Lower leg skin (tissue), 4 donors: ENCODE data around the gene C9orf50. TPM values are rescaled to one million over a fixed set of nuclear protein-coding genes. Genes with fewer than 3 reads are reported as not detected.

Source experiments
- DNase-seq, 2 donors: peaks; one replicate each; pipeline ENCODE4 v3.0.0-alpha.2; 2019; ENCODE audit warnings: low spot score in 2 of 2
- H3K4me3 ChIP-seq: fragments of 200-600 bp; sonication (generic); 2 replicates; pipeline ENCODE4 v1.5.1; 2017; ENCODE audit warnings: mild to moderate bottlenecking, low read depth; ENCODE audit not compliant: poor library complexity, severe bottlenecking
- POLR2A ChIP-seq, 2 donors: fragments of 450-650 bp; IDR thresholded peaks; one replicate each; pipeline ENCODE4 v1.6.1; 2016 to 2017; ENCODE audit warnings: antibody characterized with exemption in 2 of 2, mild to moderate bottlenecking in 1 of 2, moderate library complexity in 1 of 2
- WGBS, 2 donors: methylation state at CpG; one replicate each; pipeline ENCODE4 v1.1.5; 2018; 5-methylcytosine and 5-hydroxymethylcytosine counted together
- intact Hi-C: fragments of 100-400 bp; cut with DNase I; formaldehyde crosslinking; loops from one replicate; pipeline ENCODE4 v1.15.0; 2023; ENCODE audit warnings: low total_unique reads
- total RNA-seq, 4 donors: library from RNA; depleted of rRNA; stranded (reverse); fragments of >200 nt; gene quantifications; one replicate each; pipeline ENCODE4 v1.1.0, GENCODE V29; 2016
- TF ChIP-seq, protein P1 (sequence below), 3 donors: fragments of 450-650 bp; IDR thresholded peaks; one replicate each; pipeline ENCODE4 v1.5.1; 2016; ENCODE audit warnings: antibody characterized with exemption in 3 of 3, mild to moderate bottlenecking in 3 of 3, moderate library complexity in 2 of 3

Gene C9orf50
- total RNA-seq, 4 donors from 2014 or later, result not detected

GRCh38 chr9:129609486-129610212 is 11.3 kb downstream of the C9orf50 start:
- TF ChIP-seq POLR2A (IDR thresholded peaks at IDR 0.05), result no peak
- TF ChIP-seq, protein P1, sequence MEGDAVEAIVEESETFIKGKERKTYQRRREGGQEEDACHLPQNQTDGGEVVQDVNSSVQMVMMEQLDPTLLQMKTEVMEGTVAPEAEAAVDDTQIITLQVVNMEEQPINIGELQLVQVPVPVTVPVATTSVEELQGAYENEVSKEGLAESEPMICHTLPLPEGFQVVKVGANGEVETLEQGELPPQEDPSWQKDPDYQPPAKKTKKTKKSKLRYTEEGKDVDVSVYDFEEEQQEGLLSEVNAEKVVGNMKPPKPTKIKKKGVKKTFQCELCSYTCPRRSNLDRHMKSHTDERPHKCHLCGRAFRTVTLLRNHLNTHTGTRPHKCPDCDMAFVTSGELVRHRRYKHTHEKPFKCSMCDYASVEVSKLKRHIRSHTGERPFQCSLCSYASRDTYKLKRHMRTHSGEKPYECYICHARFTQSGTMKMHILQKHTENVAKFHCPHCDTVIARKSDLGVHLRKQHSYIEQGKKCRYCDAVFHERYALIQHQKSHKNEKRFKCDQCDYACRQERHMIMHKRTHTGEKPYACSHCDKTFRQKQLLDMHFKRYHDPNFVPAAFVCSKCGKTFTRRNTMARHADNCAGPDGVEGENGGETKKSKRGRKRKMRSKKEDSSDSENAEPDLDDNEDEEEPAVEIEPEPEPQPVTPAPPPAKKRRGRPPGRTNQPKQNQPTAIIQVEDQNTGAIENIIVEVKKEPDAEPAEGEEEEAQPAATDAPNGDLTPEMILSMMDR (IDR thresholded peaks at IDR 0.05), result no peak
- WGBS, 2 donors, result 17 to 22% methylated on average over 21 to 22 of the region's 30 CpGs
- intact Hi-C loops, result loop anchor here (5.0 to 10.0 kb wide), 2 partner anchors 435 to 472 kb away; partner anchors contain the start of gene IER5L
- no peak overlapping the region for H3K4me3 ChIP-seq
- no peak for DNase-seq

- no peak overlapping the region for H3K4me3 ChIP-seq
- intact Hi-C loops, result loop anchor here (10.0 kb wide), 1 partner anchor 434 kb away; the partner anchor contains the start of gene IER5L
- TF ChIP-seq, protein P1 (IDR thresholded peaks at IDR 0.05), result no peak
- no peak for TF ChIP-seq POLR2A (IDR thresholded peaks at IDR 0.05)
- 77 to 86% methylated on average over 25 to 27 of the region's 27 CpGs for WGBS, 2 donors
- DNase-seq, result no peak
Observed at GRCh38 chr9:129608561-129609481, 12.1 kb downstream of the C9orf50 start.

DNA sequence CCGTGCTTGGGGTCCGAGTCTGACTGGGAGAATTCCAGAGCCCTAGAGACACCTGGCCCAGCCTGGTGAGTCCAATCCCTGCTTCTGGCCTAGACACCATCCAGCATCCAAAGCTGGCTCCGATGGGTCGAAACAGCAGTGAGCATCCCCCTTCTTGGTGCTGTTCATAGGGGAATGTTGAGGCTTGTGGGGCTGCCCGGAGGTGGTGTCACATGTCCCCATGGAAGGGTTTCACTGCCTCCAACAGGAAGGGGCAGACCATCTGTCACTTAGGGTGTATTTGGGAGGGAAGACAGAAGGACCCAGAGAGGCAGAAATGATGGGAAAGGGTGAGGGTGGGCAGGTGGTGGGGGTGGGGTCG is 13.9 kb downstream of the C9orf50 start:
- H3K4me3 ChIP-seq, result no peak overlapping the region
- WGBS, 2 donors, result 77 to 79% methylated on average over 6 of the region's 6 CpGs
- intact Hi-C loops, result loop anchor here (10.0 kb wide), 1 partner anchor 432 kb away; the partner anchor contains the start of gene IER5L
- no peak for DNase-seq
- TF ChIP-seq, protein P1 (IDR thresholded peaks at IDR 0.05), result no peak
- TF ChIP-seq POLR2A (IDR thresholded peaks at IDR 0.05), result no peak

DNA sequence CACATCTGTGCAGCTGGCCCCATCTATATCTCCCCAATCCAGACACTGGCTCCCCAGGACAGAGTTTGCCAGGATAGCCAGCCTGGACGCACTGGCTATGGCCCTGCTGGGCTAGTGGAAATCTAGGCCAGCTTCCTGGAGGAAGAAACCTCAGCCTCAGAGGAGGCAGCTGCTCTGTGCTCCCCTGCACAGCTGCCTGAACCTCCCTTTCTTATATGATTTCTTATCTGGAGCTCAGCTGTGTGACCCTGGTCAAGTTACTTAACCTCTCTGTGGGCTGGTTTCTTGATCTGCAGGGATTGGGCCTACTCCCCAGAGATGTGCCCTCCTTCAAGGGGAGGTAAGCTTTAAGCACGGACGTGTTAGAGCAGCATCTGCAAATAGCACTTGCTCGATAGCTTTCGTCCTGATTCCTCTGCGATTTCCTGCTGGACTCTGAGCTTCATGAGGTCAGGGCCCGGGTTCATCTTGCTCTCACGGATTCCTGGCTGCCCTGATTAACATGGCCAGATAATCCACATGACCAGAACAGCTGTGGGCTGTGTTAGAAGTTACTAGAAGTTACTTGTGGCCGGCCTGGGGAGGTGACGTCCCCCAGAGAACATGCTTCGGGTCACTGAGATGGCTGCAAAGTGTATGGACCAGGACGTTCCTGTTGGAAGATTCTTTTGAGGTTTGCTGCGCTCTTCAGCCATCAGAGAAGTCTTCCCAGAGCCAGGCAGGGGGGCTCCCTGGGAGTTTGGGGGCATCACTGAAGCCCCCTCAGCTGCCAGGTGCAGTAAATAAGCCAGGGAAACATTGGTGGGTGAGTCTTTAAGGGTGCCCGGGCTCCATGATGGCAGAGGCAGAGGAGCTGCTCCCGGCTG is 14.5 kb downstream of the C9orf50 start:
- no peak for DNase-seq
- WGBS, 2 donors, result 76 to 78% methylated on average over 15 of the region's 15 CpGs
- TF ChIP-seq, protein P1 (IDR thresholded peaks at IDR 0.05), result no peak
- TF ChIP-seq POLR2A (IDR thresholded peaks at IDR 0.05), result no peak
- intact Hi-C loops, result loop anchor here (10.0 kb wide), 1 partner anchor 432 kb away; the partner anchor contains the start of gene IER5L
- no peak overlapping the region for H3K4me3 ChIP-seq

DNA sequence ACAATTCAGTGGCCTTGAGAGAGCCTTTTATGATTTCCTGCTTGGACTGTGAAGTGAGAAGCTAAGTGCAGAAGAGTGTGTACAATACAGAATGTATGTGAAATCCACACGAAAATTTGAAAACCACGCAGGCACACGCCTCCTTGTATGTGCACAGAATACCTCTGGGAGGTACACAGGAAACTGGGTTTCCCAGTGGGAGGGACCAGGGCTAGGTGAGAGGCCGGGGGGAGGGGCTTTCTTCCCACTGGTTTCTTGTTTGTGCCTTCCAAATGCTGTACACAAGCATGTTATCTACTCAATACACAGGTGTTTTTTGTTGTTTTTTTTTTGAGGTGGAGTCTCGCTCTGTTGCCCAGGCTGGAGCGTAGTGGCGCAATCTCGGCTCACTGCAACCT is 16.1 kb downstream of the C9orf50 start:
- DNase-seq, result no peak
- no peak overlapping the region for H3K4me3 ChIP-seq
- WGBS, 2 donors, result 54 to 62% methylated on average over 8 of the region's 8 CpGs
- TF ChIP-seq, protein P1 (IDR thresholded peaks at IDR 0.05), result no peak
- no peak for TF ChIP-seq POLR2A (IDR thresholded peaks at IDR 0.05)
- intact Hi-C loops, result loop anchor here (10.0 kb wide), 1 partner anchor 430 kb away; the partner anchor contains the start of gene IER5L
